ENCODE data around the gene FAM114A1.

- no peak for TF ChIP-seq CTCF (IDR thresholded peaks at IDR 0.05)
- no peak for TF ChIP-seq POLR2A (IDR thresholded peaks at IDR 0.05)
These were observed 114.9 kb downstream of the FAM114A1 start for GRCh38 chr4:38982361-38983095.

All from testis (tissue), 2 donors.